Hippocampal formation (tissue), 2 donors: ENCODE measurements around the gene ANKRD6.

Experiments used
- DNase-seq, 2 donors: peaks; one replicate each; lab custom pipeline; 2025; lab: John Stamatoyannopoulos, UW

The ANKRD6 gene

DNA sequence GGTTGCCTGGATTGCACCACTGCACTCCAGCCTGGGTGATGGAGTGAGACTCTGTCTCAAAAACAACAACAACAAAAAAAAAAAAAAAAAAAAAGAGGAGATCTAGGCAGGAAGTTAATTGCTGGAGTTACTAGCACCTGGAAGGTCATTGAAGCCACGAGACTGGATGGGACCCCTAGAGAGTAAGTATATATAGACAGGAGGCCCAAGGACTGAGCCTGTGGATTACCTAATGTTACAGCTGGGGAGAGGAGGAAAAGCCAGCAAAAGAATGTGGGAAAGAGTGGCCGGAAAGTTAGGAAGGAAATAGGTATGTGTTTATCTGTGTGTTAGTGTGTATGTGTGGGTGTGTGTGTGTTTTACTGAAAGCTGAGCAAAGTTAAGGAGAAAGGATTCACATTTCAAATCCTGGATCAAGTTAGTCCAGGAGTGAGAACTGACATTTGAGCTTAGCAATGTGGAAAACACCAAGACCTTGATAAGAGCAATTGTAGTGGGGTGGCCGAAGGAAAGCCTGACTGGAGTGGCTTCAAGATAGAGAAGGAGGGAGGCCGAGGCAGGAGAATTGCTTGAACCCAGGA lies 38.4 kb downstream of the ANKRD6 start:
- no peak for DNase-seq

DNA sequence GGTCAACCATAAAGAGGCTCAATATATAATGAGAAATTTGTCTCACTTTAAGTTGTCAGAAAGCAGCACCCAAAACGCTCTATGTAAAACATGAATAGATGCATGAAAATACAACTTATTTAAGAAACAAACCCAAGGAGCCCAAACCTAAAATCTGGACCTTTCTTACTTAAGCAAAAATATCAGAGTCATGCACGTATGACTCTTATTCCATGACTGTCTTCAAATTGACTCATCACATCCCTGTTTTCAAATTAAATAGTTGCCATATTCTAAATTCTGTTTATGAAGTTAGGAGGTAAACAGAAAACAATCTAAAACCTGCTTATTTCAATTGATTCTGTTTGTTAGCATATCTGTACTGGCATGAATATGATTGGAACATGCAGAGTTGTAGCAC lies 42.1 kb downstream of the ANKRD6 start:
- no peak for DNase-seq

- no peak for DNase-seq
Measured at GRCh38 chr6:89475634-89476033, 42.7 kb downstream of the ANKRD6 start.

DNA sequence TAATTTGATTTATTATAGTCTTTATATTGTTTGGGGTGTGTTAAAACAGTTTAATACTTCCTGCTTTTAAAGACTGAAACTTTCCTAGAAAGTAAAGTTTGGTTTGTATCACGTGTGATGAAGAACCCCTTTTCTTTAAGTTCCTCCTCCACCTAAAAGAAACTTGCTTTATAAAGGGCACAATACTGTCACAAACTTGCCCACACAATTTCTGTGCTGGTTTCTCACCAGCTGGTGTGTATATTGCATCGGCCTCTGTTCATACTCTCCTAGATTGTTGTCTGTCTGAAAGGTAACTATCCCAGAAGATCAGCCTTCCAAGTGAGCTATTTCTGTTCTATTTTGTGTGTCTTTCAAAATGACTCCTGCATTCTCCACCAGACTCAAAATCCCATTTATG lies 46.9 kb downstream of the ANKRD6 start:
- no peak for DNase-seq

DNA sequence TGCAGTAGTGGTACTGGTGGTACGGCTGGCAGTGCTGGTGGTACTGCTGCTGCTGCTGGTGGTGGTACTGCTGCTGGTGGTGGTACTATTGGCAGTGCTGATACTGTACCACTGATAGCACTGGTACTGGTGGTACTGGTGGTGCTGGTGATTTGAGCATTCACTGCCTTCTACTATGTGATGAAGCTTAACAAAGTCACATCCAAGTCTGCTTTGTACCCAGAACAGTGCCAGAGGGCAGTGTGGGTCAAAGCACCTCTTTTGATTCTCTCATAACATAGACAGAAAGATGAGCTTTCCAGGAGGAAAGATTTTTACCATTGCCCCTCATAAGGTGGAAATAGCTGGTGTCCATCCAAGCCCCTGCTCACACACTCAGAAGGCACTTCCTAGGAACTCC lies 48.7 kb downstream of the ANKRD6 start:
- no peak for DNase-seq

DNA sequence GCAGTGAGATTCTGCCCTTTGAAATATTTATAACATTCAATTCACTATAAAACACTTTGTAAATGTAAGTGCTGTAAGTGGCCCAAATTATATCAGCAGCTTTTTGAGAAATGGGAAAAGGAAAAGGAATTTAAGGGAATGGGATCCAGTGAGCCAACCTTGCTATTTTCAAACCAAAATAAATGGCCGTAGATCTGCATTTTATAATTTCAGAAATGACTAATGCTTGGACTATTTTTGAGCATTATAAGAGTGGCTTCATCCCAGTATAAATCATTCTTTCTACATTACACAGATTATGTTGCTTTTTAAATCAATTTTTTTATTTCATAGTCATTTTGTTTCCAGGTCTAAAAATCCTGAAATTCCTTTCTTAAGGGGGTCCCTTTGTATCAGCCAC lies 49.2 kb downstream of the ANKRD6 start:
- no peak for DNase-seq

GRCh38 chr6:89483111-89483720 lies 50.3 kb downstream of the ANKRD6 start:
- DNase-seq: no peak

- no peak for DNase-seq
Measured at GRCh38 chr6:89485320-89485719, 52.4 kb downstream of the ANKRD6 start.

DNA sequence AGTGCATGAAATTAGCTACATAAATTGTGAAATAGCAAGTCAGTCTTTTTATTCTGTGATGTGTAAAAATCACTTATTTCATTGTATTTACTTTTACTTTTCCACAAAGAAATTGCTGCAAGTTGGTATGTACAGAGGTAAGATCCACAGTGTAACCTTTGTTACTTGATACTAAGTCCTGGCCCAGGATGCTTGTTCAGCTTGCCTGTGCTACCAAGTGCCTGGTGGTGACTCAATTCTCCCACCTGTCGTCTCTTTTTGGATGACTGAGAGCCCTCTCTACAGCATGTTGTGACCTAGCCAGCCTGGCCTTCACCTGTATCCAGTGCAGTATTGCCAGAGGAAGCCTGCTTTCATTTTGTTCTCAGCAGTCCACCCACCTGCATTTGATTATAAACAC lies 54.9 kb downstream of the ANKRD6 start:
- DNase-seq: no peak

- DNase-seq: no peak
Measured at GRCh38 chr6:89488438-89488837, 55.5 kb downstream of the ANKRD6 start.

GRCh38 chr6:89489078-89489477 lies 56.1 kb downstream of the ANKRD6 start:
- DNase-seq: no peak

DNA sequence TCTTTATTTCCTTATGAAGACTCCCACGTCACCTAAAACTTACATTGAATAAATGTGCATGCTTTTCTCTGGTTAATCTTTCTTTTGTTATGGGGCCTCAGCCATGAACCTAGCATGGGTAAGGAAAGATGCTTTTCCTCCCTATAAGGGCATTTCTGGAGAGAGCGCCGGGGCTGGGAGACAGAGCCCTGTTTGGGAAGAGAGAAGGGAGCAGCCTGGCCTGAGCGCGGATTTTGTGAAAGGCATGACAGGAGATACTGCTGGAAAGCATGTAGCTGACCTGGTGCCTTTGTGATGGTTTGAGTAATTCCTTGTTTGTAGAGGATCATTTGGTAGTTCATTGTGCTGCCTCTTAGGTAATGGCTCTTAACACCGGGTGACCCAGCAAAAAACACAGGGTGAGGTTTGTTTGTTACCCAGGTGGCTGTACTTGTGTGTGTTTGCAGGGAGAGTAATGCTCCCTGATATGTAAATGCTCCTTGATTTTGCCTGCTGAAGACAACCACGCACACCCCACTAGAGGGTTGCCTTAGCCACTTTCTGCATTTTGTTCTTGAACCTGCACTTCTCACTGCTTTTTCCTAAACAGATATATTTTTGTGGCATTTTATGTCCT lies 59.2 kb downstream of the ANKRD6 start:
- no peak for DNase-seq

GRCh38 chr6:89494131-89494793 lies 61.3 kb downstream of the ANKRD6 start:
- no peak for DNase-seq

DNA sequence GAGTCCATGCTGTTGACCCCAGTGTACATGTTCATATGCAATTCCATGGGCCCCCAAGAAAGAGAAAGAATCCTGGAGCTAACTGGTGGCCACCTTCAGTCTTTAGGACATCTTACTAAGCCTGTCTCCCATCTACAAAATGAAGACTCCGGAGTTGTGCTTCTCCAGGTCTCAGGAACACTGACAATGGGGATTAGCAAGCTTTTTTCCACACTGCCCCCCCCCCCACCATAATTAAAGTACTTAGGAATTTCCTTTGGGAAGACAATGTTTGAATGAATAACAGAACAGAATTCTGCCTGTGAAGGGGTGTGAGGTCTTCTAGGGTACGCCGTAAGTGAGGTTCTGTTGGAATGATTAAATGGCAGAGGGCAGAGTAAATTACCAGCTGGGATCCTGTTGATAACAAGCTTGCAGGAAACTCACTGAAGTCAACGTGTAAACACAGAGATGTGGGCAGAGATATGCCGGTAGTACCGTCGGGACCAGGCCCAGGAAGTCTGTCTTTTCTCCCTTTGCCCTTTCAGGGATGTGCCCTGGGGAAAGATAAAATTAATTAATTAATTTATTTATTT lies 63.1 kb downstream of the ANKRD6 start:
- no peak for DNase-seq

GRCh38 chr6:89500611-89501010 lies 67.7 kb downstream of the ANKRD6 start:
- no peak for DNase-seq

DNA sequence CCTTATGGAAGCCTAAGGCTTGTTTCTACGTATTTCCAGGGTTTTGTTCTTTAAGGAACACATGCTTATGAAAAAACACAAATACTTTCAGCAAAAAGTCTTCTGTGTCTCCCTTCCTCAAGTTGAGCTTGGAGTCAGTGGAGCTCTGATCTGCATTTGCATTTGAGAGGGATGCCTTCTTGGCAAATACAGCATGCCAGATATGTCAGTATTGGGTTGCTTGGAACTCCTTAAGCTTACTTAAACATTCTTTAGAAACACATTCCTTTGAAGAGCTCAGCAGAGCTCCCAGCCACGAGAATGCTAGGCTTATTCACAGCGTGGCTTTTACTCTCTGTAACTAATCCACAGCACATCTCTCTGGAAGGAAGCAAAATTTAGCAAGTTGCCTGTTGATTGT lies 68.3 kb downstream of the ANKRD6 start:
- DNase-seq: no peak

GRCh38 chr6:89501753-89502152 lies 68.8 kb downstream of the ANKRD6 start:
- no peak for DNase-seq

- no peak for DNase-seq
Measured at GRCh38 chr6:89503641-89504040, 70.7 kb downstream of the ANKRD6 start.

DNA sequence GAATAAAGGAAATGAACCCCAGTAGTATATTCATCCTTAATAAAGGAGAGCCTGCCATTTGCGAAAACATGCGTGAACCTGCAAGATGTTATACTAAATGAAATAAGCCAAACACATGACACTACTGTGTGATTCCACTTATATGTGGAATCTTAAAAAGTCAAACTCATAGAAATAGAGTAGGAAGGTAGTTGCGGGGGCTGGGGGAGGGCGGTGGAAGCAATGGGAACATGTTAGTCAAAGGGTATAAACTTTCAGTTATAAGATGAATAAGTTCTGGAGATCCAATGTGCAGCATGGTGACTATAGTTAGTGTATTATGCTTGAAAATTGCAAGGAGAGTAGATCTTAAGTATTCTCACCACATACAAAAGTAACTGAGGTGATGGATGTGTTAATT lies 72.9 kb downstream of the ANKRD6 start:
- DNase-seq: no peak

GRCh38 chr6:89506716-89507617 lies 74.0 kb downstream of the ANKRD6 start:
- DNase-seq: no peak

GRCh38 chr6:89508755-89509563 lies 76.0 kb downstream of the ANKRD6 start:
- no peak for DNase-seq
